Measurements from ENCODE around the gene PGAP6. TPM values are rescaled to one million over a fixed set of nuclear protein-coding genes. Genes with fewer than 3 reads are reported as not detected.

The PGAP6 gene
- total RNA-seq, 2 experiments from 2014 or later: 46.6 to 50.4 TPM

DNA sequence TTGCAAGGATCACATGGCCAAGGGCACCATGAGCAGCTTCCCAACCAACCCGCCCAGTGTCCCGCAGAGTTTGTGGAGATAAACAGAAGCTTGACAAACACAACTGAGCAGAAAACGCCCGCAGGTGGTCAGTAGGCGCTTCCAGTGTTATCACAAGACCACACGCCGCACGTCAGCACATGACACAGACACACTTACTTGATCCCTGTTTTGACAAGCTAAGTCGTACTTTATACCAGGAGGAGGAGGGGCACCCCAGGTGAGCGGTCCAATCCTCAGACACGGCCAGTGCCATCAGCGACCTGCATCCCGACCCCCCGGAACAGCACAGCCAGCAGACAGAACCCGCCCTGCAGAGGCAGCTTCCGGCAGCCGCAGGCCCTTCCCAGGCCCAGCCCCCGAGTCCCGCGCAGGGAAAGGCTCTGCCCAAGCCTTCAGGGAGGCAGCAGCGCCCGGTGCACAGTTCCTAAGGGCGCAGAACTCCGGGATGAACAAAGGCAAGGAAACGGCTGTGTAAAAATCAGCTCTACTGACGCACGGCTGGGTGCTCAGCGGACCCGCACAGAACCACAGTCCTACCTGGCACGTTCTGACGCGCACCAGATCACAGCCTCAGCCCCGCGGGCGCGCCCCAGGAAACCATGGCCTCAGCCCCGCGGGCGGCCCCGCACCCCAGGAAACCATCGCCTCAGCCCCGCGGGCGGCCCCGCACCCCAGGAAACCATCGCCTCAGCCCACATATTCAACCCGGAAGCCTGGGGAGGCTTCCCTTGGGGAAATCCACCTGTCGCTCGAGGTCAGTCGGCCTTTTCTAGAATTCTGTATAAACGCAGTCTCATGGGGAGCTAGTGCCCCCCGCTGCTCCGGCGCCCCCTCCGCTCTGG is 57.1 kb downstream of the PGAP6 start:
- H3K4me1 Mint-ChIP-seq: peaks cover 43% of the 10 kb centered on the region
- peak overlapping the region; percentile 0 for H3K4me3 Mint-ChIP-seq
- peak overlapping the region; percentile 57 for H3K27ac Mint-ChIP-seq

DNA sequence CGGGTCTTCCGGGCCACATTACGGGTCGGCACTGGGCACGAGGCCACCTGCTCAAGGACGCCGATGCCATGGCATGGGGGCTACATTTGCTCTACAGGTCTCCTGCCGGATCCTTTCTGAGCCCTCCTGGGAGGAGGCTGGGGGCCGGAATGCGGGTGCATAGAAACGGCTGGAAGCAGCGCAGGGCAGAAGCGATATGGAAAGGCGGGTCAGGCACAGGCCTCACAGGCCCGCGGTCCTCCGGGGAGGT is 57.7 kb downstream of the PGAP6 start:
- H3K27me3 Mint-ChIP-seq: peaks cover 6% of the 10 kb centered on the region
- no peak for DNase-seq
- CTCF ChIA-PET: interaction anchor here (1.1 kb wide), 1 partner anchor 38 kb away, joined by 3 read pairs; no protein-coding TSS in a partner anchor
- H3K27ac Mint-ChIP-seq: no peak overlapping the region
- ATAC-seq: no peak
- H3K4me1 Mint-ChIP-seq: peaks cover 44% of the 10 kb centered on the region
- no peaks in the 10 kb centered on the region for H3K36me3 Mint-ChIP-seq
- no peaks in the 10 kb centered on the region for H3K9me3 Mint-ChIP-seq (ENCODE audit: low read depth)
- H3K4me3 Mint-ChIP-seq: no peak overlapping the region

More for the DNA sequence above, 57.1 kb downstream of the PGAP6 start:
- peaks cover 6% of the 10 kb centered on the region for H3K27me3 Mint-ChIP-seq
- ATAC-seq: peak; percentile 35
- H3K9me3 Mint-ChIP-seq (ENCODE audit: low read depth): no peaks in the 10 kb centered on the region
- CTCF ChIA-PET: interaction anchor here (0.5 to 1.1 kb wide), 2 partner anchors 37 to 85 kb away, joined by 3 read pairs; no protein-coding TSS in a partner anchor
- peak; percentile 63 for DNase-seq
- H3K36me3 Mint-ChIP-seq: no peaks in the 10 kb centered on the region

DNA sequence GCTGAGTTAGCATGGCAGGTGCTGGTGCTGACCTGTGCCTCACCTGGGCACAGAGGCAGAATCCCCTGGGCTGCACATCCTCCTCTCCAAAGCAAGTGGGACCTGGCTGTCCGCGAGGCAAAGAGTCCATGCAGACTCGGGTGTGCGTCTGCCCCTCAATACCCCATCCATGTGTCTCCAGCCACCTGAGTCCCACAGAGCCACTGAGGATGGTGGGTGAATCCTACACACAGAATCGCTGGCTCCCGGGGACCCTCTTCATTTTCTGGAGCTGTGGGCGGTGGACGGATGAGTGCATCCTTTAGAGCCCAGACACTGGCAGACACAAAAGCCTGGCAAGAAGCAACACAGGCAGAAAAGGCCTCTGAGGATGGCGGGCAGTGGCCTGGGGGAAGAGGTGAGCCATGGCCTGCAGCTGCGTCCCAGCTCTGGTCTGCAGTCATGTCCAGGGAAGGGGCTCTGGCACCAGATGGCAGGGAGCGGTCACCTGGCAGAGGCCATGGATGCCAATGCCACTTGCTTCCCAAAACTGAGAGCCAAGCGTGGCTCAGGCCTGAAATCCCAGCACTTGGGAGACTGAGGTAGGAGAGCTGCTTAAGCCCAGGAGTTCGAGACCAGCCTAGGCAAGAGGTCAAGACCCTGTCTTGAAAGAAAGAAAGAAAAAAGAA is 59.2 kb downstream of the PGAP6 start:
- ATAC-seq: no peak

DNA sequence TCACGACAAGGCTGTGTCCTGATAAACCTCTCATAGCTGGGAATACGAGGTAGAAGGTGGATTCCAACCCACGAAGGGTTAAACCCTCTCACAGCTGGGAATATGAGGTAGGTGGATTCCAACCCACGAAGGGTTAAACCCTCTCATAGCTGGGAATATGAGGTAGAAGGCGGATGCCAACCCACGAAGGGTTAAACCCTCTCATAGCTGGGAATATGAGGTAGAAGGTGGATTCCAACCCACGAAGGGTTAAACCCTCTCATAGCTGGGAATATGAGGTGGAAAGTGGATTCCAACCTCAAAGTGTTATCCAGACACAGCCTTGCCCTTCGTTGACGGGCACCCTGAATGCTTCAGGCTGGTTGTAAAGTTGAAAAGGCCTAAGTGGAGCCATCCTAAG is 60.2 kb downstream of the PGAP6 start:
- Mint-ChIP-seq H3K4me1 (peaks cover 40% of the 10 kb centered on the region), H3K27me3 (peaks cover 6% of the 10 kb centered on the region), H3K27ac (no peak overlapping the region), H3K36me3 (no peaks in the 10 kb centered on the region), H3K9me3 (ENCODE audit: low read depth) (no peaks in the 10 kb centered on the region), H3K4me3 (no peak overlapping the region)
- ATAC-seq: no peak
- DNase-seq: no peak
- CTCF ChIA-PET: interaction anchor here (1.1 kb wide), 1 partner anchor 27 kb away, joined by 4 read pairs; no protein-coding TSS in a partner anchor

More for the DNA sequence above, 59.2 kb downstream of the PGAP6 start:
- no peak overlapping the region for H3K27ac Mint-ChIP-seq
- DNase-seq: no peak
- CTCF ChIA-PET: interaction anchor here (1.1 kb wide), 1 partner anchor 28 kb away, joined by 4 read pairs; no protein-coding TSS in a partner anchor
- no peak overlapping the region for H3K4me3 Mint-ChIP-seq
- H3K9me3 Mint-ChIP-seq (ENCODE audit: low read depth): no peaks in the 10 kb centered on the region
- H3K4me1 Mint-ChIP-seq: peaks cover 48% of the 10 kb centered on the region
- no peaks in the 10 kb centered on the region for H3K36me3 Mint-ChIP-seq
- H3K27me3 Mint-ChIP-seq: peaks cover 6% of the 10 kb centered on the region

Other genes with a start within 250 kb of the PGAP6 start
- 10 to 100 TPM; 33.7 to 34.6 TPM for gene NPRL3, start 243.3 kb downstream of the PGAP6 start, total RNA-seq
- not detected for gene HBZ, start 229.3 kb downstream of the PGAP6 start, total RNA-seq
- gene HBM, start 216.0 kb downstream of the PGAP6 start, total RNA-seq: not detected
- gene HBA2, start 209.1 kb downstream of the PGAP6 start, total RNA-seq: not detected
- not detected for gene HBA1, start 205.3 kb downstream of the PGAP6 start, total RNA-seq
- gene HBQ1, start 201.5 kb downstream of the PGAP6 start, total RNA-seq: not detected
- gene LUC7L, start 152.5 kb downstream of the PGAP6 start, total RNA-seq: 10 to 100 TPM; 60.0 to 65.3 TPM
- gene FAM234A, start 147.2 kb downstream of the PGAP6 start, total RNA-seq: 10 to 100 TPM in 1 of 2 experiments, 1 to 10 TPM in 1; 9.1 to 10.1 TPM
- gene RGS11, start 106.0 kb downstream of the PGAP6 start, total RNA-seq: not detected
- not detected for gene ARHGDIG, start 101.4 kb downstream of the PGAP6 start, total RNA-seq
- not detected for gene PDIA2, start 98.8 kb downstream of the PGAP6 start, total RNA-seq
- 10 to 100 TPM; 22.3 to 25.7 TPM for gene AXIN1, start 29.3 kb downstream of the PGAP6 start, total RNA-seq
- 10 to 100 TPM; 89.0 to 90.7 TPM for gene MRPL28, start 11.4 kb downstream of the PGAP6 start, total RNA-seq
- gene NME4, start 15.2 kb upstream of the PGAP6 start, total RNA-seq: 1 to 10 TPM; 6.7 to 7.0 TPM
- 1 to 10 TPM; 5.9 to 6.3 TPM for gene DECR2, start 19.9 kb upstream of the PGAP6 start, total RNA-seq
- 10 to 100 TPM; 25.9 to 32.1 TPM for gene RAB11FIP3, start 43.7 kb upstream of the PGAP6 start, total RNA-seq
- gene CAPN15, start 145.7 kb upstream of the PGAP6 start, total RNA-seq: 100 to 1,000 TPM; 113 to 121 TPM
- not detected for gene PRR35, start 178.4 kb upstream of the PGAP6 start, total RNA-seq
- gene NHLRC4, start 185.0 kb upstream of the PGAP6 start, total RNA-seq: 1 to 10 TPM in 1 of 2 experiments, under 1 TPM in 1; 0.94 to 1.2 TPM
- gene PIGQ, start 188.0 kb upstream of the PGAP6 start, total RNA-seq: 10 to 100 TPM; 38.8 to 41.0 TPM
- gene RAB40C, start 208.1 kb upstream of the PGAP6 start, total RNA-seq: 10 to 100 TPM; 13.3 to 14.0 TPM
- gene WFIKKN1, start 249.0 kb upstream of the PGAP6 start, total RNA-seq: under 1 TPM; 0.12 to 0.23 TPM